Subcutaneous abdominal adipose tissue (tissue), 5 donors: ENCODE results near the gene SUN2.

Experiments used
- H3K27ac ChIP-seq: one replicate; pipeline ENCODE4 v1.7.0; 2013; ENCODE audit warnings: low read depth, mild to moderate bottlenecking, inconsistent platforms, low read length, moderate library complexity
- H3K27me3 ChIP-seq, 5 donors: one replicate each; pipeline ENCODE4 v1.7.0; 2013; ENCODE audit warnings: low read length in 5 of 5, inconsistent platforms in 1 of 5; ENCODE audit not compliant: control insufficient read depth in 5 of 5, insufficient read depth in 4 of 5
- H3K36me3 ChIP-seq, 5 donors: one replicate each; pipeline ENCODE4 v1.7.0; 2013; ENCODE audit warnings: low read length in 5 of 5; ENCODE audit not compliant: control insufficient read depth in 5 of 5, insufficient read depth in 5 of 5
- H3K4me1 ChIP-seq, 5 donors: one replicate each; pipeline ENCODE4 v1.7.0; 2013; ENCODE audit warnings: low read length in 5 of 5, mild to moderate bottlenecking in 3 of 5, moderate library complexity in 1 of 5; ENCODE audit not compliant: control insufficient read depth in 5 of 5, insufficient read depth in 5 of 5
- H3K4me3 ChIP-seq, 5 donors: one replicate each; pipeline ENCODE4 v1.7.0; 2013; ENCODE audit warnings: low read length in 5 of 5, low read depth in 1 of 5
- H3K9ac ChIP-seq, 5 donors: one replicate each; pipeline ENCODE4 v1.7.0; 2013; ENCODE audit warnings: low read length in 5 of 5, mild to moderate bottlenecking in 4 of 5, moderate library complexity in 3 of 5
- H3K9me3 ChIP-seq, 5 donors: one replicate each; pipeline ENCODE4 v1.7.0; 2013; ENCODE audit warnings: low read length in 5 of 5; ENCODE audit not compliant: control insufficient read depth in 5 of 5
- donor health status: healthy.
- donor health status: healthy.
- donor health status: healthy.
- donor health status: healthy.
- donor health status: healthy.

The SUN2 gene

GRCh38 chr22:38737302-38738060 lies 18.3 kb downstream of the SUN2 start:
- Histone ChIP-seq H3K27me3 (no peaks in the 10 kb centered on the region), H3K4me1 (peaks cover 7 to 28% (median 21%) of the 10 kb centered on the region in 5 donors), H3K4me3 (no peak overlapping the region), H3K9me3 (no peaks in the 10 kb centered on the region), H3K9ac (no peak overlapping the region), H3K36me3 (peaks cover 0 to 94% (median 88%) of the 10 kb centered on the region in 5 donors), H3K27ac (no peak overlapping the region)

GRCh38 chr22:38736257-38736570 lies 19.6 kb downstream of the SUN2 start:
- no peaks in the 10 kb centered on the region for H3K9me3 ChIP-seq
- no peaks in the 10 kb centered on the region for H3K27me3 ChIP-seq
- H3K4me3 ChIP-seq, result no peak overlapping the region
- peak overlapping the region; percentile 30 for H3K27ac ChIP-seq
- H3K36me3 ChIP-seq, result peaks cover 0 to 94% (median 88%) of the 10 kb centered on the region in 5 donors
- peaks cover 7 to 27% (median 21%) of the 10 kb centered on the region in 5 donors for H3K4me1 ChIP-seq
- H3K9ac ChIP-seq, result no peak overlapping the region

GRCh38 chr22:38735465-38736256 lies 20.1 kb downstream of the SUN2 start:
- Histone ChIP-seq H3K36me3 (peaks cover 0 to 94% (median 88%) of the 10 kb centered on the region in 5 donors), H3K4me1 (peaks cover 7 to 27% (median 21%) of the 10 kb centered on the region in 5 donors), H3K4me3 (no peak overlapping the region), H3K9me3 (no peaks in the 10 kb centered on the region), H3K27me3 (no peaks in the 10 kb centered on the region), H3K27ac (peak overlapping the region; percentile 30), H3K9ac (no peak overlapping the region)

DNA sequence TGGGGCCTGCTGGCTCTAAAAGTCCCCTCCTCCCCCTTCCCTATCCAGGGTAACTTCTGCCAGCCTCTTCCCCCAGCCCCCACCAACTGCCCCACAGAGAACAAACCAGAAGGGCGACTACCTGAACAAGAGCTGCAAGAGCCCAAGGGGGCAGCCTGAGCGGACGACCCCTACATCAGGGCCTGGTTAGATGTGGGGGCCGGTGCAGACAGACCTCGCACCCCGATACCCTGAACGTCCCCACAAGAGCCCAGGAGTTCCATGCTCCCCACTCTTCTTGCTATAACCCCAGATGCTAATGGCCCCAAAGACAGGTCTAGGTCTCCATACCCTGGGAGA lies 20.7 kb downstream of the SUN2 start:
- Histone ChIP-seq H3K27me3 (no peaks in the 10 kb centered on the region), H3K4me1 (peaks cover 7 to 27% (median 21%) of the 10 kb centered on the region in 5 donors), H3K4me3 (no peak overlapping the region), H3K9me3 (no peaks in the 10 kb centered on the region), H3K9ac (no peak overlapping the region), H3K27ac (peak overlapping the region; percentile 69), H3K36me3 (peaks cover 0 to 94% (median 88%) of the 10 kb centered on the region in 5 donors)

DNA sequence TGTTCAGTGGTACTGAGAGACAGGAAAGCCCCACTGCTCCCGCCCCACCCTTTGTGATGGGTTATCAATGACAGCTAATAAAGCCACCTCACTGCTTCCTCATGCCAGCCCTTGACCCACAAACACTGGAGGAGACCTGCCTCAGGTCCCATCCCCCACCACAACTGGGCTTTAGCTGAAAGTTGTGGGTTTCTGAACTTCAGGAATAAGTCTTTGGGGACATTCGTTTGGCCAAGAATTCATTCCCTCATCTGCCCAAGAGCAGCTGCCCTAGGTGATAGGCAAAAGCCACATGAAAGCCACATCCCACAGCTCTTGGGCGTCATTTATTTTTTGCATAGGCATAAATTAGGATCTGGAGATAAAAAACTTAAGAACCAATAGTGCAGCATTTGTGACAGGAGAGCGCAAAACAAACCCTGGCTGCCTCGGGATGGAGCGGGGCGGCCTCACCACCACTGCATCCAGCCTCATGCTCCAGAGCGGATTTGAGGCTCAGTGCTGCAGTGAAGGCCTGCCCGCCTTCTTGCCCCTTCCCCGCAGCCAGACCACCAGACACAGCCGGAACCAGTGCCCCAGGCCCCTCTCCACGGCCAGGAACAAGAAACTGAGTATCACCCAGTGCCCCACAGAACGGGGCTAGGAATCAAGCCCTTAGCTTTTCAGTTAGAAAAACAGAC lies 21.2 kb downstream of the SUN2 start:
- H3K4me3 ChIP-seq, result no peak overlapping the region
- no peak overlapping the region for H3K9ac ChIP-seq

GRCh38 chr22:38733724-38734381 lies 21.9 kb downstream of the SUN2 start:
- no peaks in the 10 kb centered on the region for H3K9me3 ChIP-seq
- no peak overlapping the region for H3K4me3 ChIP-seq
- H3K27me3 ChIP-seq, result no peaks in the 10 kb centered on the region
- H3K27ac ChIP-seq, result peak overlapping the region; percentile 69
- H3K36me3 ChIP-seq, result peaks cover 0 to 94% (median 88%) of the 10 kb centered on the region in 5 donors
- H3K9ac ChIP-seq, result peak overlapping the region in 1 of 5 donors; percentile 56
- H3K4me1 ChIP-seq, result peaks cover 7 to 33% (median 24%) of the 10 kb centered on the region in 5 donors

More for the DNA sequence above, 21.2 kb downstream of the SUN2 start:
- H3K27ac ChIP-seq, result peak overlapping the region; percentile 69
- H3K4me1 ChIP-seq, result peaks cover 7 to 27% (median 21%) of the 10 kb centered on the region in 5 donors
- no peaks in the 10 kb centered on the region for H3K9me3 ChIP-seq
- no peaks in the 10 kb centered on the region for H3K27me3 ChIP-seq
- H3K36me3 ChIP-seq, result peaks cover 0 to 94% (median 88%) of the 10 kb centered on the region in 5 donors

GRCh38 chr22:38733329-38733723 lies 22.5 kb downstream of the SUN2 start:
- Histone ChIP-seq H3K36me3 (peaks cover 0 to 94% (median 88%) of the 10 kb centered on the region in 5 donors), H3K9me3 (no peaks in the 10 kb centered on the region), H3K9ac (no peak overlapping the region), H3K27me3 (no peaks in the 10 kb centered on the region), H3K27ac (peak overlapping the region; percentile 69), H3K4me3 (no peak overlapping the region), H3K4me1 (peaks cover 9 to 39% (median 29%) of the 10 kb centered on the region in 5 donors)

- Histone ChIP-seq H3K9ac (no peak overlapping the region), H3K27me3 (no peaks in the 10 kb centered on the region), H3K36me3 (peaks cover 0 to 94% (median 88%) of the 10 kb centered on the region in 5 donors), H3K4me1 (peaks cover 9 to 41% (median 31%) of the 10 kb centered on the region in 5 donors), H3K4me3 (no peak overlapping the region), H3K9me3 (no peaks in the 10 kb centered on the region), H3K27ac (no peak overlapping the region)
Observed at GRCh38 chr22:38732251-38732815, 23.5 kb downstream of the SUN2 start.

GRCh38 chr22:38731703-38732161 lies 24.1 kb downstream of the SUN2 start:
- Histone ChIP-seq H3K36me3 (peaks cover 0 to 94% (median 88%) of the 10 kb centered on the region in 5 donors), H3K27me3 (no peaks in the 10 kb centered on the region), H3K27ac (no peak overlapping the region), H3K9ac (no peak overlapping the region), H3K4me1 (peaks cover 9 to 41% (median 31%) of the 10 kb centered on the region in 5 donors), H3K4me3 (no peak overlapping the region), H3K9me3 (no peaks in the 10 kb centered on the region)
